Spleen (tissue), 11 donors: ENCODE results near the gene PRKCZ. TPM values are rescaled to one million over a fixed set of nuclear protein-coding genes. Genes with fewer than 3 reads are reported as not detected.

Experiments
- DNase-seq: peaks from one replicate; pipeline ENCODE4 v3.0.0-alpha.2; 2020
- H3K27ac ChIP-seq, 8 donors: fragments of 200-600 bp; sonication (generic) in 7 of 8; 1 replicate in 4 of 8; 2 replicates in 4 of 8; pipeline versions ENCODE4 v1.5.0 to v1.8.0; 2016 to 2021; ENCODE audit warnings: inconsistent platforms in 4 of 8, mild to moderate bottlenecking in 4 of 8, moderate library complexity in 1 of 8
- H3K27me3 ChIP-seq, 7 donors: fragments of 200-600 bp; sonication (generic) in 6 of 7; replicated peaks in 1 of 7; 1 replicate in 4 of 7; 2 replicates in 3 of 7; pipeline versions ENCODE4 v1.5.0 to v1.8.0; 2016 to 2021; ENCODE audit warnings: inconsistent platforms in 3 of 7, mild to moderate bottlenecking in 1 of 7
- H3K36me3 ChIP-seq, 6 donors: fragments of 200-600 bp; sonication (generic) in 5 of 6; 1 replicate in 4 of 6; 2 replicates in 2 of 6; pipeline versions ENCODE4 v1.5.0 to v1.8.0; 2016 to 2021; ENCODE audit warnings: inconsistent platforms in 2 of 6
- H3K4me1 ChIP-seq, 6 donors: fragments of 200-600 bp; sonication (generic) in 5 of 6; 1 replicate in 3 of 6; 2 replicates in 3 of 6; pipeline versions ENCODE4 v1.5.0 to v1.8.0; 2016 to 2021; ENCODE audit warnings: inconsistent platforms in 3 of 6
- H3K4me3 ChIP-seq, 8 donors: fragments of 200-600 bp; sonication (generic) in 7 of 8; 1 replicate in 4 of 8; 2 replicates in 4 of 8; pipeline versions ENCODE4 v1.5.0 to v1.8.0; 2016 to 2021; ENCODE audit warnings: inconsistent platforms in 4 of 8, mild to moderate bottlenecking in 4 of 8, moderate library complexity in 2 of 8
- H3K9me3 ChIP-seq, 8 donors: fragments of 200-600 bp; sonication (generic) in 7 of 8; 1 replicate in 4 of 8; 2 replicates in 4 of 8; pipeline versions ENCODE4 v1.5.0 to v1.8.0; 2016 to 2021; ENCODE audit warnings: inconsistent platforms in 4 of 8
- CTCF ChIP-seq, 11 experiments: fragments of 200-600 bp in 7 of 11; fragments of 450-650 bp in 4 of 11; sonication (generic) in 4 of 11; IDR thresholded peaks in 8 of 11; conservative IDR thresholded peaks in 3 of 11; 1 replicate in 7 of 11; 2 replicates in 4 of 11; pipeline versions ENCODE4 v1.4.0 to v1.8.0; 2016 to 2021; ENCODE audit warnings: antibody characterized with exemption in 11 of 11, inconsistent platforms in 4 of 11, mild to moderate bottlenecking in 1 of 11
- POLR2A ChIP-seq, 3 donors: fragments of 450-650 bp; IDR thresholded peaks; one replicate each; pipeline ENCODE4 v1.5.1; 2017; ENCODE audit warnings: antibody characterized with exemption in 3 of 3, mild to moderate bottlenecking in 1 of 3
- POLR2AphosphoS5 ChIP-seq, 3 donors: sonication (generic); formaldehyde crosslinking; IDR thresholded peaks; one replicate each; pipeline ENCODE4 v1.5.1; 2017; ENCODE audit warnings: antibody characterized with exemption in 3 of 3
- WGBS, 5 donors: extraction: QIAGEN DNeasy Blood & Tissue Kit in 3 of 5; methylation state at CpG; one replicate each; pipeline versions ENCODE4 v1.1.5 to v1.1.7; 2013 to 2018; 5-methylcytosine and 5-hydroxymethylcytosine counted together
- intact Hi-C: fragments of 100-400 bp; cut with DNase I; formaldehyde crosslinking; loops from one replicate; pipeline ENCODE4 v1.15.0; 2023; ENCODE audit warnings: low total_unique reads
- polyA plus RNA-seq, 3 donors: library from polyadenylated mRNA; stranded (reverse); fragments of 200-250 nt; gene quantifications; one replicate each; pipeline ENCODE4 v1.2.1, GENCODE V29; 2013
- total RNA-seq, 7 donors: library from RNA; depleted of rRNA in 3 of 7; stranded (reverse); fragments of >200 nt in 3 of 7; fragmentation: NEBNext Ultra II Directional in 4 of 7; extraction: Animal tissue kit (Norgen Biotek cat#: 25700) in 4 of 7; gene quantifications; one replicate each; pipeline versions ENCODE4 v1.1.0 to v1.2.1, GENCODE V29; 2016 to 2021
- donor health status: healthy with polysubstance abuse.
- donor health status: DM: no; HTN: no; CAD: no; lungs with moderate emphysema.
- donor health status: DM: no; HTN: no; CAD: no.
- donor health status: Bipolar disorder and iron deficiency.
- donor health status: healthy.
- donor health status: DM: no; HTN: no; CAD: no.
- donor health status: DM: yes; HTN: yes; CAD: no.

The PRKCZ gene
- total and polyA plus RNA-seq, 10 donors, result 17.6 to 61.8 (median 34.0) TPM

DNA sequence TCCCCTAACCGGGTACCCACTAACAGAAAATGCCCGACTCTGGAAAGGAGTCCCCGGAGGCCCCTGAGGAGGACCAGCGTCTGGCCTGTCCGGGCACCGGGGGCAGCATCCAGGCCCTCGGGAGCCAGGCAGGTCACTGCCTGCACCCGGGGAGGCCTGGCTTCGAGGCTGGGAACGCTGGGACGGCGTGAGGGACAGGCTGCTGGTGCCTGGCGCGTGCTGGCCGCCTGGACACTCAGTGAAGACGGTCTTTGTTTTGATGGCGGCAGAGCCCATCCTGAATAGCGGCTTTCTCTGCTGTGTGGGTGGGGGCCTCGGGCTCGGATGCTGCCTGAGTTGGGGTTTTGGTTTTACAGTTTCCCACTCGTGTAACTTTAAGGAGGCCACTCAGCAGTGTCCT, 37.6 kb downstream of the PRKCZ start:
- H3K9me3 ChIP-seq, result no peaks in the 10 kb centered on the region
- peaks cover 0 to 12% (median 3%) of the 10 kb centered on the region in 6 donors for H3K4me1 ChIP-seq
- H3K27me3 ChIP-seq, result no peaks in the 10 kb centered on the region
- H3K36me3 ChIP-seq, result peaks cover 0 to 43% (median 1%) of the 10 kb centered on the region in 6 donors
- TF ChIP-seq POLR2A (IDR thresholded peaks at IDR 0.05) (no peak), CTCF (IDR thresholded peaks at IDR 0.05 in 8 of 11, conservative IDR thresholded peaks at IDR 0.05 in 3 of 11) (no peak)
- intact Hi-C loops, result no loop called here
- WGBS, 5 donors, result 83 to 93% (median 89%) methylated on average over 13 to 21 of the region's 21 CpGs
- no peak for DNase-seq
- no peak overlapping the region for H3K27ac ChIP-seq
- H3K4me3 ChIP-seq, result no peak overlapping the region

- H3K27me3 ChIP-seq, result no peaks in the 10 kb centered on the region
- H3K27ac ChIP-seq, result no peak overlapping the region
- TF ChIP-seq CTCF (IDR thresholded peaks at IDR 0.05 in 8 of 11, conservative IDR thresholded peaks at IDR 0.05 in 3 of 11) (no peak), POLR2A (IDR thresholded peaks at IDR 0.05) (no peak), POLR2AphosphoS5 (IDR thresholded peaks at IDR 0.05) (peak in 1 of 3 donors; percentile 7)
- H3K4me1 ChIP-seq, result peaks cover 0 to 12% (median 3%) of the 10 kb centered on the region in 6 donors
- 72 to 95% (median 84%) methylated on average over 6 to 16 of the region's 16 CpGs for WGBS, 5 donors
- no peak for DNase-seq
- H3K36me3 ChIP-seq, result peaks cover 0 to 50% (median 1%) of the 10 kb centered on the region in 6 donors
- H3K9me3 ChIP-seq, result no peaks in the 10 kb centered on the region
- H3K4me3 ChIP-seq, result no peak overlapping the region
- intact Hi-C loops, result no loop called here
These were observed 38.2 kb downstream of the PRKCZ start for GRCh38 chr1:2088458-2088857.

DNA sequence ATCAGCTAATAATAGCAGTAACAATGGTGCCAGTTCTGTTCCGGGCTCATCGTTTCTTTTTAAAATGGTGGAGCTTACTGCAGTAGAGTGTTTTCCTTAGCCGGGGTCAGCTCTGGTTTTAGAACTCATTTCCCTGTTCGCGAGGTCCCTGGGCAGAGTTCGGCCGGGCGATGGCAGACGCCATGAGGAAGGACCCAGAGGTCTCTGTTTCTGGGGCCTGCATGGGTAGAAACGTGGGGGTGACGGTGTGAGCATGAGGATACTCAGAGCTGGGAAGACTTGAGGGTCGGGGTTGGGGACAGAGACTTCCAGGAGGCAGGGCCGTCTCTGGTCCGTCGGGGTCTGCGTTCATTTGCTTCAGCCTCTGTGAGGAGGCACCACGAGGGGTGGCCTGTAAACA, 38.8 kb downstream of the PRKCZ start:
- peaks cover 0 to 52% (median 1%) of the 10 kb centered on the region in 6 donors for H3K36me3 ChIP-seq
- WGBS, 5 donors, result 89 to 95% (median 94%) methylated on average over 17 of the region's 17 CpGs
- H3K9me3 ChIP-seq, result no peaks in the 10 kb centered on the region
- H3K4me1 ChIP-seq, result peaks cover 0 to 12% (median 3%) of the 10 kb centered on the region in 6 donors
- TF ChIP-seq POLR2AphosphoS5 (IDR thresholded peaks at IDR 0.05), result no peak
- TF ChIP-seq CTCF (IDR thresholded peaks at IDR 0.05 in 8 of 11, conservative IDR thresholded peaks at IDR 0.05 in 3 of 11), result no peak
- no peak for TF ChIP-seq POLR2A (IDR thresholded peaks at IDR 0.05)
- H3K4me3 ChIP-seq, result no peak overlapping the region
- DNase-seq, result no peak
- no peak overlapping the region for H3K27ac ChIP-seq
- intact Hi-C loops, result no loop called here
- no peaks in the 10 kb centered on the region for H3K27me3 ChIP-seq

DNA sequence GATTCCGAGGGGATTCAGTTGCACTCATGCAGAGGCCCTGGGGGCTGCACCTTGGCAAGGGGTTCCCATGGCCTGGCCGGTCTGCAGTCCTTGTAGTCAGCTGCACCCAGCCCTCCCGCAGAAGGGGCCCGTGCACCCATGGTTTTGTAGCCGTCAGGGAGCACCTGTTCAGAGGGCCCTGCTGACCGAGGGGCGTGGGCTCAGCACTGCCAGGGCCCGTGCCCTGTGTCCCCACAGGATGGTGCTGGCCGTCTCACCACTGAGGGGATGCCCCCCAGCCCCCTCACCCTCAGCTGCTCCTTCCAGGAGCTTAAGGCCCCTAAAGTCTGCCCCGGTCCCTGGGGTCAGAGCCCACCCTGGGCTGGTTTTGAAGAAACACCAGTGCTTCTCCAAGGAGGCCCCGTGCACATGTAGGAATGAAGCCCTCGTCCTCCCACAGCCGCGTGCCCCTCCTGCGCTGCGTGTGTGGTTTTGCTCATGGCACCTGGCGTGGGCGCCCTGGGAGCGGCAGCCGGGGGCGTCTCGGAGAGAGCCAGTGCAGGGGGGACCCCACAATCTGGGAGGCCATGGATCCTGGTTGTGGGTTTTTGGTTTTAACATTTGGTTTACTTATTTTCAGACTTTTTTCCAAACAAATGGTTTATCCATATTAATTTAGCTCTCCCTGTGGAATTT, 40.1 kb downstream of the PRKCZ start:
- no peaks in the 10 kb centered on the region for H3K27me3 ChIP-seq
- H3K27ac ChIP-seq, result no peak overlapping the region
- intact Hi-C loops, result no loop called here
- H3K4me3 ChIP-seq, result no peak overlapping the region
- H3K36me3 ChIP-seq, result peaks cover 0 to 39% (median 1%) of the 10 kb centered on the region in 6 donors
- no peak for DNase-seq
- 89 to 96% (median 92%) methylated on average over 14 to 22 of the region's 22 CpGs for WGBS, 5 donors
- H3K4me1 ChIP-seq, result peaks cover 0 to 20% (median 6%) of the 10 kb centered on the region in 6 donors
- no peak for TF ChIP-seq CTCF (IDR thresholded peaks at IDR 0.05 in 8 of 11, conservative IDR thresholded peaks at IDR 0.05 in 3 of 11)
- no peak for TF ChIP-seq POLR2AphosphoS5 (IDR thresholded peaks at IDR 0.05)
- no peak for TF ChIP-seq POLR2A (IDR thresholded peaks at IDR 0.05)
- H3K9me3 ChIP-seq, result no peaks in the 10 kb centered on the region
